ENCODE measurements around the gene TLX2.

TLX2 gene

GRCh38 chr2:74524955-74525716 lies 10.9 kb downstream of the TLX2 start:
- TF ChIP-seq ZNF10 (tag by site-specific recombination; IDR thresholded peaks at IDR 0.05) (no peak), ZNF248 (tag by site-specific recombination; IDR thresholded peaks at IDR 0.05) (no peak), MZF1 (tag by site-specific recombination; IDR thresholded peaks at IDR 0.05; ENCODE audit: borderline replicate concordance) (no peak), ZNF394 (tag by site-specific recombination; IDR thresholded peaks at IDR 0.05; ENCODE audit: borderline replicate concordance) (no peak), ZNF530 (tag by site-specific recombination; IDR thresholded peaks at IDR 0.05; ENCODE audit: low read depth) (no peak), ATF2 (tag by site-specific recombination; IDR thresholded peaks at IDR 0.05; ENCODE audit: low read depth) (no peak), ZNF560 (tag by site-specific recombination; IDR thresholded peaks at IDR 0.05; ENCODE audit: borderline replicate concordance) (no peak)
- H3K9me3 ChIP-seq (ENCODE audit: control insufficient read depth, insufficient read depth, low read depth, low read length): no peaks in the 10 kb centered on the region
- no peak overlapping the region for H3K4me3 ChIP-seq (ENCODE audit: low read depth, low read length)
- H3K4me1 ChIP-seq (ENCODE audit: control insufficient read depth, insufficient read depth, low read length): no peaks in the 10 kb centered on the region; the same call in 1 of the 2 replicates
- ChIA-PET CTCF (interaction anchor here (1.3 kb wide), 1 partner anchor 19 kb away, joined by 5 read pairs; no protein-coding TSS in a partner anchor), POLR2A (interaction anchor here (1.0 to 1.4 kb wide), 3 partner anchors 17 to 51 kb away, joined by 5 to 9 read pairs (median 6); partner anchors contain the start of genes CCDC142, PCGF1 and TTC31)
- no peak overlapping the region for H3K27ac ChIP-seq (ENCODE audit: extremely low read depth, low read depth, low read length)
- peaks cover 7 to 36% of the 10 kb centered on the region in 2 experiments; a peak in 1 of 3 replicates for H3K36me3 ChIP-seq (ENCODE audit: control insufficient read depth in 2 of 2, insufficient read depth in 1 of 2, low read length in 2 of 2)

- peak; percentile 65; the same call in 1 of the 2 replicates for TF ChIP-seq TRIM28 (IDR thresholded peaks at IDR 0.05; ENCODE audit: borderline replicate concordance, low read length)
- 0 out of 2 replicates have a peak, but pooled peaks have one; percentile 23 for TF ChIP-seq ZNF610 (tag by site-specific recombination; IDR thresholded peaks at IDR 0.05; ENCODE audit: borderline replicate concordance)
- TF ChIP-seq ZBTB17 (tag by site-specific recombination; IDR thresholded peaks at IDR 0.05): peak; percentile 65
- TF ChIP-seq ZNF76 (tag by site-specific recombination; IDR thresholded peaks at IDR 0.05; ENCODE audit: borderline replicate concordance, low read depth): peak; percentile 54; the same call in 1 of the 2 replicates
- TF ChIP-seq ZNF157 (tag by site-specific recombination; IDR thresholded peaks at IDR 0.05): no peak
- no peak for TF ChIP-seq IKZF3 (tag by site-specific recombination; IDR thresholded peaks at IDR 0.05)
- TF ChIP-seq ZEB2 (tag by site-specific recombination; IDR thresholded peaks at IDR 0.05): no peak
- no peak for TF ChIP-seq KLF9 (tag by site-specific recombination; IDR thresholded peaks at IDR 0.05; ENCODE audit: low read depth)
- TF ChIP-seq SP3 (tag by site-specific recombination; IDR thresholded peaks at IDR 0.05): peak; percentile 43; the same call in 1 of the 2 replicates
- no peaks in the 10 kb centered on the region; the same call in 1 of the 2 replicates for H3K4me1 ChIP-seq (ENCODE audit: control insufficient read depth, insufficient read depth, low read length)
- POLR2A ChIA-PET: interaction anchor here (0.6 to 2.5 kb wide), 6 partner anchors 11 to 52 kb away, joined by 3 to 12 read pairs (median 6); partner anchors contain the start of genes CCDC142, PCGF1 and TTC31
- H3K36me3 ChIP-seq (ENCODE audit: control insufficient read depth in 2 of 2, insufficient read depth in 1 of 2, low read length in 2 of 2): peaks cover 7 to 38% of the 10 kb centered on the region in 2 experiments; a peak in 1 of 3 replicates
- no peaks in the 10 kb centered on the region for H3K9me3 ChIP-seq (ENCODE audit: control insufficient read depth, insufficient read depth, low read depth, low read length)
- H3K27ac ChIP-seq (ENCODE audit: extremely low read depth, low read depth, low read length): no peak within 1 kb of the TSS
- CTCF ChIA-PET: interaction anchor here (1.3 kb wide), 1 partner anchor 20 kb away, joined by 5 read pairs; no protein-coding TSS in a partner anchor
- H3K4me3 ChIP-seq (ENCODE audit: low read depth, low read length): no peak within 1 kb of the TSS
Measured at GRCh38 chr2:74525717-74526648, 11.7 kb downstream of the TLX2 start, which contains the start of gene DQX1. Gene DQX1, minus strand, starts transcription at chr2:74526231. Its CDS starts 502 bp downstream, at chr2:74525729.

All from HEK293 (cell line).